GM12801 (cell line): ENCODE measurements around the gene MCC.

Source experiments
- CTCF ChIP-seq: IDR thresholded peaks from one replicate; pipeline ENCODE4 v1.5.1; 2011; ENCODE audit warnings: control low read depth; ENCODE audit not compliant: insufficient read length; ENCODE audit errors: extremely low read depth

MCC gene

GRCh38 chr5:113271015-113271414 lies 217.2 kb downstream of the MCC start:
- TF ChIP-seq CTCF: no peak

GRCh38 chr5:113270086-113270485 lies 218.2 kb downstream of the MCC start:
- no peak for TF ChIP-seq CTCF

GRCh38 chr5:113269023-113269997 lies 218.9 kb downstream of the MCC start:
- no peak for TF ChIP-seq CTCF

GRCh38 chr5:113268232-113268631 lies 220.0 kb downstream of the MCC start:
- no peak for TF ChIP-seq CTCF

GRCh38 chr5:113267361-113267900 lies 220.8 kb downstream of the MCC start:
- TF ChIP-seq CTCF: no peak

GRCh38 chr5:113266913-113267227 lies 221.4 kb downstream of the MCC start:
- TF ChIP-seq CTCF: no peak

DNA sequence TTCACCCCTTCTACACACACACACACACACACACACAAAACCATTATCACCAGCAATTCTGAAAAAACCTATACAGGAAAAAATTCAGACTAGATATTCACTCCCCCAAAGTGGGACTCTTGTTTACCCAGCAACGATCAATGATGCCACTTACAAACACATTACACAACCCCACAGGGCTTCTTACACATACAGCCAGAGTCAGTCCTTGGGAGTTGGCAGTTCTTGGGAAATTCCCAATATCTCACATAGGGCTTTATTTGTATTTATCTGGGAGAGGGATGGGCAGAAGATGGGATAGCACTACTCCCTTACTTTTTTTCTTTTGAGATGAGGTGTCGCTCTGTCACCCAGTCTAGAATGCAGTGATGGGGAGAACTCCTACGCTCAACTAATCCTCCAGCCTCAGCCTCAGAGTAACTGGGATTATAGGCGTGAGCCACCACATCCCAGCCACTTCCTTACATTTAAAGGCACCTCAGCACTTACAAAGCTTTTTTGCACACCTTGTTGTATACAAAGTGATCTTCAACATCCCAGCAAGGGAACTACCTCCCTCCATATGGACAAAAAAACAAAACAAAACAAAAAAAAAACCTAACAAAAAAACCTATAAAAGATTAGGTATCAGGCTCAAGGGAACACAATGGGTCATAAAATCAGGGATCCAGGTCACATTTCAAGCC lies 221.9 kb downstream of the MCC start:
- no peak for TF ChIP-seq CTCF
